GM18505 (cell line): ENCODE results near the gene CDH4.

Experiments used
- ATAC-seq: cut with Tn5 transposase; IDR thresholded peaks from one replicate; pipeline ENCODE4 v1.9.1; 2021; ENCODE audit not compliant: unreplicated experiment
- POLR2A ChIP-seq: IDR thresholded peaks from 4 replicates; pipeline ENCODE4 v1.6.1; 2011; ENCODE audit warnings: borderline replicate concordance; ENCODE audit not compliant: insufficient read depth, insufficient read length; ENCODE audit errors: extremely low read depth

CDH4 gene

GRCh38 chr20:61694682-61695081 is 442.6 kb downstream of the CDH4 start:
- no peak for ATAC-seq
- no peak for TF ChIP-seq POLR2A

GRCh38 chr20:61695741-61696140 is 443.7 kb downstream of the CDH4 start:
- TF ChIP-seq POLR2A: no peak
- no peak for ATAC-seq

GRCh38 chr20:61696181-61696735 is 444.2 kb downstream of the CDH4 start:
- TF ChIP-seq POLR2A: no peak
- no peak for ATAC-seq

GRCh38 chr20:61697666-61698597 is 445.9 kb downstream of the CDH4 start:
- ATAC-seq: no peak
- TF ChIP-seq POLR2A: no peak

- ATAC-seq: no peak
- TF ChIP-seq POLR2A: no peak
Measured at GRCh38 chr20:61698598-61699494, 446.8 kb downstream of the CDH4 start.

GRCh38 chr20:61699495-61700374 is 447.7 kb downstream of the CDH4 start:
- no peak for ATAC-seq
- TF ChIP-seq POLR2A: no peak

GRCh38 chr20:61700595-61701140 is 448.6 kb downstream of the CDH4 start:
- no peak for TF ChIP-seq POLR2A
- no peak for ATAC-seq

GRCh38 chr20:61701401-61701800 is 449.3 kb downstream of the CDH4 start:
- TF ChIP-seq POLR2A: no peak
- ATAC-seq: no peak

- no peak for ATAC-seq
- no peak for TF ChIP-seq POLR2A
Measured at GRCh38 chr20:61701802-61702201, 449.7 kb downstream of the CDH4 start.

- TF ChIP-seq POLR2A: no peak
- ATAC-seq: no peak
Measured at GRCh38 chr20:61702246-61702645, 450.2 kb downstream of the CDH4 start.

- no peak for TF ChIP-seq POLR2A
- no peak for ATAC-seq
Measured at GRCh38 chr20:61704661-61705060, 452.6 kb downstream of the CDH4 start.
